Kidney epithelial cell (primary cell): ENCODE results near the gene SIPA1L2. TPM values are rescaled to one million over a fixed set of nuclear protein-coding genes. Genes with fewer than 3 reads are reported as not detected.
"Not testable (repeated sequence)": the region's sequence is repeated elsewhere in the genome, so short reads cannot be mapped to it uniquely, and the experiment has no call there.

ENCODE experiments used
- DNase-seq: peaks from one replicate; pipeline ENCODE4 v3.0.0-alpha.2; 2010; ENCODE audit warnings: low read depth
- H3K27me3 ChIP-seq: 2 replicates; pipeline ENCODE4 v1.6.0; 2011; ENCODE audit warnings: low read length; ENCODE audit not compliant: control insufficient read depth, insufficient read depth
- H3K36me3 ChIP-seq: 2 replicates; pipeline ENCODE4 v1.5.1; 2011; ENCODE audit warnings: low read length; ENCODE audit not compliant: control insufficient read depth, insufficient read depth
- H3K4me3 ChIP-seq: 2 replicates; pipeline ENCODE4 v1.5.1; 2011; ENCODE audit warnings: low read depth, mild to moderate bottlenecking, control low read depth, low read length
- CTCF ChIP-seq: IDR thresholded peaks from 2 replicates; pipeline ENCODE4 v1.5.1; 2011; ENCODE audit warnings: mild to moderate bottlenecking, moderate library complexity, low read length, control low read depth, inconsistent platforms; ENCODE audit not compliant: insufficient read depth, poor library complexity, severe bottlenecking
- total RNA-seq: library from RNA; depleted of rRNA; stranded (reverse); fragments of >200 nt; gene quantifications from 2 replicates; pipeline ENCODE4 v1.2.3, GENCODE V29; 2015

Gene SIPA1L2
- total RNA-seq, 1 donor from 2014 or later = 13.7 TPM

GRCh38 chr1:232611834-232612233 is 18.1 kb downstream of the SIPA1L2 start:
- no peak for DNase-seq
- H3K36me3 ChIP-seq = no peaks in the 10 kb centered on the region
- H3K4me3 ChIP-seq = no peak overlapping the region
- H3K27me3 ChIP-seq = no peaks in the 10 kb centered on the region
- TF ChIP-seq CTCF = no peak

- not testable (repeated sequence) for DNase-seq, H3K27me3 ChIP-seq, H3K4me3 ChIP-seq, H3K36me3 ChIP-seq
Measured at GRCh38 chr1:232610902-232611745, 18.8 kb downstream of the SIPA1L2 start.

GRCh38 chr1:232610192-232610901 is 19.6 kb downstream of the SIPA1L2 start:
- no peaks in the 10 kb centered on the region for H3K27me3 ChIP-seq
- no peaks in the 10 kb centered on the region for H3K36me3 ChIP-seq
- no peak for TF ChIP-seq CTCF
- DNase-seq = no peak
- no peak overlapping the region for H3K4me3 ChIP-seq

- no peak for DNase-seq
- H3K36me3 ChIP-seq = no peaks in the 10 kb centered on the region
- H3K4me3 ChIP-seq = no peak overlapping the region
- H3K27me3 ChIP-seq = no peaks in the 10 kb centered on the region
- no peak for TF ChIP-seq CTCF
Measured at GRCh38 chr1:232608427-232608826, 21.5 kb downstream of the SIPA1L2 start.

GRCh38 chr1:232602622-232603021 is 27.3 kb downstream of the SIPA1L2 start:
- Histone ChIP-seq H3K27me3 (no peaks in the 10 kb centered on the region), H3K4me3 (no peak overlapping the region), H3K36me3 (no peaks in the 10 kb centered on the region)
- no peak for DNase-seq
- peak; percentile 28 for TF ChIP-seq CTCF

- no peak for DNase-seq
- no peak for TF ChIP-seq CTCF
- H3K27me3 ChIP-seq = no peaks in the 10 kb centered on the region
Measured at GRCh38 chr1:232600424-232601258, 29.3 kb downstream of the SIPA1L2 start.

More at GRCh38 chr1:232600424-232601258, 29.3 kb downstream of the SIPA1L2 start:
- Histone ChIP-seq H3K36me3 (no peaks in the 10 kb centered on the region), H3K4me3 (no peak overlapping the region)
